GM12878 (cell line): ENCODE data around the gene PDGFA. TPM values are rescaled to one million over a fixed set of nuclear protein-coding genes. Genes with fewer than 3 reads are reported as not detected.

Experiments used
- ATAC-seq: fragments of 200-7000 bp; cut with Tn5 transposase; 3 replicates; pipeline ENCODE4 v1.9.1; 2020; ENCODE audit warnings: mild to moderate bottlenecking, moderate library complexity
- BruUV-seq: library from RNA; stranded (reverse); fragments of 400-500 nt; replicated peaks from 2 replicates; lab custom pipeline; 2021; lab: Mats Ljungman, UMichigan
- CTCF ChIA-PET: fragments of 300-600 bp; sonication (Branson Sonifier 250); formaldehyde crosslinking; extraction: SDS; loops from one replicate; lab custom pipeline; 2021; ENCODE audit warnings: inconsistent platforms; lab: Yijun Ruan, JAX
- POLR2A ChIA-PET: fragments of 350-600 bp; formaldehyde crosslinking; extraction: SDS; loops from one replicate; lab custom pipeline; 2021; ENCODE audit warnings: inconsistent platforms; lab: Charles Lee
- RAD21 ChIA-PET: fragments of 300-600 bp; sonication (Branson Sonifier 250); formaldehyde crosslinking; loops from one replicate; lab custom pipeline; 2023; ENCODE audit warnings: antibody characterized with exemption; ENCODE audit not compliant: unreplicated experiment; lab: Charles Lee
- SMC1A ChIA-PET: fragments of 300-600 bp; sonication (Branson Sonifier 250); formaldehyde crosslinking; loops from one replicate; lab custom pipeline; 2023; ENCODE audit not compliant: unreplicated experiment, uncharacterized antibody; lab: Charles Lee
- DNase-seq: peaks from one replicate; pipeline ENCODE4 v3.0.0-alpha.2; 2011; ENCODE audit warnings: low read depth, low spot score
- FAIRE-seq: peaks from 3 replicates; lab custom pipeline; 2011; peaks lifted over from hg19 to GRCh38; lab: Jason Lieb, UNC
- H2AFZ ChIP-seq: 2 replicates; pipeline ENCODE4 v1.6.0; 2011; ENCODE audit warnings: low read depth, low read length, control low read depth; ENCODE audit not compliant: control insufficient read depth
- H3K27ac ChIP-seq: 2 replicates; pipeline ENCODE4 v1.5.1; 2011; ENCODE audit warnings: control low read depth; ENCODE audit not compliant: control insufficient read depth, insufficient read depth
- H3K27me3 ChIP-seq, 2 experiments: replicated peaks in 1 of 2; 2 replicates each; pipeline versions ENCODE4 v1.6.0 to v1.6.1; 2011; ENCODE audit warnings: low read length in 1 of 2; ENCODE audit not compliant: control insufficient read depth in 2 of 2, insufficient read depth in 2 of 2
- H3K36me3 ChIP-seq, 2 experiments: 2 replicates each; pipeline ENCODE4 v1.5.1; 2011; ENCODE audit warnings: low read length in 1 of 2; ENCODE audit not compliant: control insufficient read depth in 2 of 2, insufficient read depth in 2 of 2
- H3K4me1 ChIP-seq: 2 replicates; pipeline ENCODE4 v1.6.1; 2011; ENCODE audit warnings: mild to moderate bottlenecking, low read length, moderate library complexity, mixed read lengths; ENCODE audit not compliant: control insufficient read depth, insufficient read depth
- H3K4me2 ChIP-seq: 2 replicates; pipeline ENCODE4 v1.6.0; 2011; ENCODE audit warnings: control low read depth; ENCODE audit not compliant: control insufficient read depth, insufficient read depth
- H3K4me3 ChIP-seq: fragments of 200-600 bp; sonication (generic); 2 replicates; pipeline ENCODE4 v1.5.1; 2016
- H3K79me2 ChIP-seq: 2 replicates; pipeline ENCODE4 v1.6.0; 2011; ENCODE audit warnings: low read length; ENCODE audit not compliant: control insufficient read depth, insufficient read depth
- H3K9ac ChIP-seq: 2 replicates; pipeline ENCODE4 v1.8.0; 2011; ENCODE audit warnings: low read length, control low read depth, mixed read lengths; ENCODE audit not compliant: control insufficient read depth, insufficient read depth
- H3K9me3 ChIP-seq: replicated peaks from 3 replicates; pipeline ENCODE4 v1.5.1; 2011; ENCODE audit warnings: mild to moderate bottlenecking, low read length; ENCODE audit not compliant: control insufficient read depth, insufficient read depth
- H4K20me1 ChIP-seq: 2 replicates; pipeline ENCODE4 v1.6.0; 2011; ENCODE audit not compliant: control insufficient read depth, insufficient read depth
- ASH2L ChIP-seq: fragments of 300-600, 200-600 bp; sonication (generic); IDR thresholded peaks from 2 replicates; pipeline ENCODE4 v1.6.1; 2017; ENCODE audit warnings: low read depth, mild to moderate bottlenecking, borderline replicate concordance
- BACH1 ChIP-seq: fragments of 450-650 bp; IDR thresholded peaks from 2 replicates; pipeline ENCODE4 v1.6.1; 2017; ENCODE audit warnings: mild to moderate bottlenecking, borderline replicate concordance
- CBX3 ChIP-seq: fragments of 200-600 bp; sonication (generic); IDR thresholded peaks from 2 replicates; pipeline ENCODE4 v1.6.1; 2016; ENCODE audit warnings: low read depth, borderline replicate concordance
- CHD1 ChIP-seq: IDR thresholded peaks from 2 replicates; pipeline ENCODE4 v1.6.1; 2012; ENCODE audit warnings: low read depth, low read length, improper control_type of control experiment
- EGR1 ChIP-seq, 2 experiments: IDR thresholded peaks; 1 replicate in 1 of 2; 2 replicates in 1 of 2; pipeline ENCODE4 v1.6.1; 2011 to 2012; ENCODE audit warnings: low read depth in 2 of 2, low read length in 2 of 2, borderline replicate concordance in 1 of 2, mild to moderate bottlenecking in 1 of 2, moderate library complexity in 1 of 2
- ESRRA ChIP-seq: IDR thresholded peaks from 2 replicates; pipeline ENCODE4 v1.6.1; 2012; ENCODE audit warnings: mild to moderate bottlenecking, low read length, improper control_type of control experiment
- ETV6 ChIP-seq, 2 experiments: fragments of 450-650 bp in 1 of 2; IDR thresholded peaks in 1 of 2; conservative IDR thresholded peaks in 1 of 2; 2 replicates each; pipeline ENCODE4 v1.6.1; 2014; ENCODE audit warnings: antibody characterized with exemption in 1 of 2, borderline replicate concordance in 1 of 2, low read depth in 1 of 2, mild to moderate bottlenecking in 1 of 2, moderate library complexity in 1 of 2
- HDAC6 ChIP-seq: fragments of 200-600 bp; sonication (generic); IDR thresholded peaks from one replicate; pipeline ENCODE4 v1.8.0; 2017; ENCODE audit warnings: antibody characterized with exemption; ENCODE audit not compliant: unreplicated experiment
- IKZF2 ChIP-seq, 2 experiments: fragments of 450-650 bp; IDR thresholded peaks; 2 replicates each; pipeline ENCODE4 v1.6.1; 2017; ENCODE audit warnings: mild to moderate bottlenecking in 2 of 2, moderate library complexity in 2 of 2
- JUNB ChIP-seq: IDR thresholded peaks from 2 replicates; pipeline ENCODE4 v1.6.1; 2016; ENCODE audit warnings: antibody characterized with exemption, mild to moderate bottlenecking
- NFYB ChIP-seq: IDR thresholded peaks from 2 replicates; pipeline ENCODE4 v1.6.1; 2011; ENCODE audit warnings: low read depth, mild to moderate bottlenecking, low read length, improper control_type of control experiment, moderate library complexity; ENCODE audit not compliant: insufficient read depth
- NR2C2 ChIP-seq: IDR thresholded peaks from 2 replicates; pipeline ENCODE4 v1.6.1; 2011; ENCODE audit warnings: borderline replicate concordance, low read depth; ENCODE audit not compliant: control insufficient read depth, insufficient read length
- NR2F1 ChIP-seq: fragments of 450-650 bp; conservative IDR thresholded peaks from 2 replicates; pipeline ENCODE4 v1.6.1; 2017; ENCODE audit warnings: mild to moderate bottlenecking
- POLR2AphosphoS5 ChIP-seq: IDR thresholded peaks from 2 replicates; pipeline ENCODE4 v1.6.1; 2011; ENCODE audit warnings: mild to moderate bottlenecking, low read length, inconsistent platforms
- RELB ChIP-seq: fragments of 450-650 bp; IDR thresholded peaks from 2 replicates; pipeline ENCODE4 v1.6.1; 2017; ENCODE audit warnings: low read depth, mild to moderate bottlenecking, moderate library complexity
- RFX5 ChIP-seq: IDR thresholded peaks from 2 replicates; pipeline ENCODE4 v1.6.1; 2011; ENCODE audit warnings: low read depth, low read length, improper control_type of control experiment
- SMAD5 ChIP-seq: IDR thresholded peaks from 2 replicates; pipeline ENCODE4 v1.6.1; 2016; ENCODE audit warnings: antibody characterized with exemption, low read depth
- SP1 ChIP-seq: IDR thresholded peaks from one replicate; pipeline ENCODE4 v1.6.1; 2011; ENCODE audit warnings: low read depth, low read length
- SREBF1 ChIP-seq: IDR thresholded peaks from 2 replicates; pipeline ENCODE4 v1.6.1; 2012; ENCODE audit warnings: mild to moderate bottlenecking, low read length
- SREBF2 ChIP-seq: IDR thresholded peaks from 2 replicates; pipeline ENCODE4 v1.6.1; 2012; ENCODE audit warnings: mild to moderate bottlenecking, low read length
- TARDBP ChIP-seq: IDR thresholded peaks from 2 replicates; pipeline ENCODE4 v1.6.1; 2016; ENCODE audit warnings: borderline replicate concordance
- ZNF622 ChIP-seq: fragments of 450-650 bp; IDR thresholded peaks from 2 replicates; pipeline ENCODE4 v1.6.1; 2017; ENCODE audit warnings: mild to moderate bottlenecking, inconsistent platforms
- WGBS: methylation state at CpG from one replicate; pipeline ENCODE4 v1.1.6; 2016; ENCODE audit warnings: low lambda C conversion rate; ENCODE audit not compliant: insufficient replicate concordance, insufficient coverage; ENCODE audit errors: missing lambda C conversion rate; 5-methylcytosine and 5-hydroxymethylcytosine counted together
- in situ Hi-C: fragments of 300-500 bp; cut with MboI; formaldehyde crosslinking; loops from 9 replicates; pipeline ENCODE4 v1.14.3; 2018; ENCODE audit warnings: mixed read lengths
- intact Hi-C: fragments of 100-400 bp; cut with micrococcal nuclease; formaldehyde crosslinking; loops from one replicate; pipeline ENCODE4 v1.14.2; 2022; ENCODE audit not compliant: unreplicated experiment
- polyA plus RNA-seq, 11 experiments: library from polyadenylated mRNA; depleted of rRNA in 4 of 11; unstranded in 6 of 11; stranded (reverse) in 5 of 11; fragments of >200 nt; fragmentation: Nextera tagmentation in 4 of 11; fragmentation: Illumina TruSeq in 1 of 11; extraction: Ambion mirVana in 4 of 11; extraction: Trizol in 1 of 11; gene quantifications; 1 replicate in 1 of 11; 2 replicates in 10 of 11; pipeline versions ENCODE4 v1.2.1 to v1.2.3, GENCODE V29; 2011 to 2016; ENCODE audit warnings: inconsistent platforms in 2 of 11, missing spikeins in 2 of 11, low read depth in 1 of 11
- total RNA-seq, 4 experiments: library from RNA; depleted of rRNA in 3 of 4; stranded (reverse); fragments of >200 nt in 3 of 4; fragmentation: Illumina TruSeq in 1 of 4; extraction: Trizol in 1 of 4; gene quantifications; 2 replicates each; pipeline versions ENCODE4 v1.2.1 to v1.2.3, GENCODE V29; 2013 to 2021
- TF ChIP-seq, protein P1 (sequence below): fragments of 450-650 bp; IDR thresholded peaks from 2 replicates; pipeline ENCODE4 v1.6.1; 2017; ENCODE audit warnings: mild to moderate bottlenecking

The PDGFA gene
- total and polyA plus RNA-seq, 10 of the 15 experiments (the other 5 are each of a cell fraction or from before 2014, with no cell fraction given), result 2.5 to 10.0 (median 5.6) TPM

DNA sequence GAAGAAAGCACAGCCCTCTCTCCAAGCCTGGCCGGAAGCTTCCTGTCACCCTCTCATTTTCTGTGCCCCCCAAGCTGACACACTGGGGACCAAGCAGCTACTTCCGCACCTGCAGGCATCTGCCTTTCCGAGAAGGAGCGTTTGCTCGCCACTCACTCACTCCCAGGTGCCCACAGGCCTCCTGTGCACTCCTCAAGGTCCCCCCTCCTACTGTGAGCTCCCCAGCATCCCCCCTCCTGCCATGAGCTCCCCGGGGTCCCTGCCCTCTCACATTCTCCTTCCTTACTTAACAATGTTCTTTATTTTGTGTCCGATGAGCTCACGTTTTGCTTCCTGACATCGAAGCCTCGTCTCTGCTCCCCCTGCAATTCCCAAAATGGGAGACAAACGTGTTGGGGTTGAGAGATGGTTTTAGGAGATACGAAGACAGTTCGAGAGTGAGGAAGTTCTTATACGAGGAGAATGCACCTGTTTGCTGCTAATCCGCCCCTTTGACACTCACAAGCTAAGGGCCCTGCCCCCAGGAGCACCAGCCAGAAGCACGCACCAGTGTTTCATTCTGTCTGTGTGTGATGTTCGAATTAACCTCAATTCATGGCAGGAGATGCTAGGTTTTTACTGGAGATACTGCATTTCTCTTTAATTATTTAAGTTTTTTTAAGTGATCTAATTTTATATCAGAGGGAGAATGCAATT lies 70.2 kb downstream of the PDGFA start (continued):
- TF ChIP-seq NR2C2, result no peak
- TF ChIP-seq RELB, result no peak
- no peak for TF ChIP-seq TARDBP
- TF ChIP-seq HDAC6, result no peak
- TF ChIP-seq JUNB, result no peak
- TF ChIP-seq SREBF2, result no peak
- no peak for TF ChIP-seq ESRRA
- no peak for TF ChIP-seq EGR1 (IDR thresholded peaks at IDR 0.05; ENCODE audit: borderline replicate concordance in 1 of 2, low read depth in 2 of 2, low read length in 2 of 2)
- no peak for TF ChIP-seq NFYB

GRCh38 chr7:447523-447922 lies 72.1 kb downstream of the PDGFA start:
- H3K4me3 ChIP-seq, result no peak overlapping the region
- peaks cover 7% of the 10 kb centered on the region; the same call in 1 of the 2 replicates for H3K4me1 ChIP-seq
- no peaks in the 10 kb centered on the region for H3K79me2 ChIP-seq
- CTCF ChIA-PET, result no interaction called here
- POLR2A ChIA-PET, result no interaction called here
- H3K36me3 ChIP-seq, result no peaks in the 10 kb centered on the region
- intact Hi-C loops, result no loop called here
- RAD21 ChIA-PET, result no interaction called here
- WGBS, result 40% methylated on average over 9 of the region's 9 CpGs
- no peaks in the 10 kb centered on the region; the same call in 2 of the 3 replicates for H3K9me3 ChIP-seq
- no peaks in the 10 kb centered on the region for H4K20me1 ChIP-seq
- no TSS peak for BruUV-seq
- DNase-seq (no peak), FAIRE-seq (no peak), ATAC-seq (no peak)
- no peak overlapping the region for H3K27ac ChIP-seq
- no peak overlapping the region for H2AFZ ChIP-seq
- no peak overlapping the region for H3K9ac ChIP-seq
- in situ Hi-C loops, result no loop called here
- TF ChIP-seq NR2C2, result no peak
- TF ChIP-seq, protein P1, sequence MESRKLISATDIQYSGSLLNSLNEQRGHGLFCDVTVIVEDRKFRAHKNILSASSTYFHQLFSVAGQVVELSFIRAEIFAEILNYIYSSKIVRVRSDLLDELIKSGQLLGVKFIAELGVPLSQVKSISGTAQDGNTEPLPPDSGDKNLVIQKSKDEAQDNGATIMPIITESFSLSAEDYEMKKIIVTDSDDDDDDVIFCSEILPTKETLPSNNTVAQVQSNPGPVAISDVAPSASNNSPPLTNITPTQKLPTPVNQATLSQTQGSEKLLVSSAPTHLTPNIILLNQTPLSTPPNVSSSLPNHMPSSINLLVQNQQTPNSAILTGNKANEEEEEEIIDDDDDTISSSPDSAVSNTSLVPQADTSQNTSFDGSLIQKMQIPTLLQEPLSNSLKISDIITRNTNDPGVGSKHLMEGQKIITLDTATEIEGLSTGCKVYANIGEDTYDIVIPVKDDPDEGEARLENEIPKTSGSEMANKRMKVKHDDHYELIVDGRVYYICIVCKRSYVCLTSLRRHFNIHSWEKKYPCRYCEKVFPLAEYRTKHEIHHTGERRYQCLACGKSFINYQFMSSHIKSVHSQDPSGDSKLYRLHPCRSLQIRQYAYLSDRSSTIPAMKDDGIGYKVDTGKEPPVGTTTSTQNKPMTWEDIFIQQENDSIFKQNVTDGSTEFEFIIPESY, result no peak
- no peak for TF ChIP-seq CHD1
- TF ChIP-seq CBX3, result no peak
- TF ChIP-seq ZNF622, result no peak
- TF ChIP-seq NR2F1, result no peak
- TF ChIP-seq SP1, result no peak
- no peak for TF ChIP-seq BACH1
- no peak for TF ChIP-seq IKZF2 (IDR thresholded peaks at IDR 0.05)
- TF ChIP-seq SREBF1, result no peak
- no peak for TF ChIP-seq POLR2AphosphoS5
- no peak for TF ChIP-seq ASH2L
- no peak for TF ChIP-seq ETV6 (conservative IDR thresholded peaks at IDR 0.05 in 1 of 2, IDR thresholded peaks at IDR 0.05 in 1 of 2; ENCODE audit: borderline replicate concordance in 1 of 2, low read depth in 1 of 2)
- no peak for TF ChIP-seq RFX5
- TF ChIP-seq SMAD5, result no peak
- SMC1A ChIA-PET, result interaction anchor here (0.6 to 1.0 kb wide), 2 partner anchors 41 to 190 kb away, joined by 3 read pairs; no protein-coding TSS in a partner anchor
- no peaks in the 10 kb centered on the region for H3K27me3 ChIP-seq
- no peak overlapping the region for H3K4me2 ChIP-seq
